GM12891 (cell line): ENCODE measurements around the gene CFAP97D2.
A peak's percentile ranks its signal among the peaks of the same experiment; 100 is the strongest.
"Not testable (repeated sequence)": the region's sequence is repeated elsewhere in the genome, so short reads cannot be mapped to it uniquely, and the experiment has no call there.

Experiments
- DNase-seq: peaks from one replicate; pipeline ENCODE4 v3.0.0; 2011; ENCODE audit warnings: low spot score; ENCODE audit not compliant: insufficient read length
- FAIRE-seq: peaks from 2 replicates; lab custom pipeline; 2011; peaks lifted over from hg19 to GRCh38; lab: Jason Lieb, UNC
- PAX5 ChIP-seq: IDR thresholded peaks from 2 replicates; pipeline ENCODE4 v1.6.1; 2011; ENCODE audit warnings: low read length, moderate library complexity, mild to moderate bottlenecking; ENCODE audit not compliant: insufficient read depth, severe bottlenecking
- POLR2A ChIP-seq: IDR thresholded peaks from 2 replicates; pipeline ENCODE4 v1.6.1; 2011; ENCODE audit warnings: low read depth, low read length, control low read depth
- POLR2AphosphoS5 ChIP-seq: IDR thresholded peaks from 2 replicates; pipeline ENCODE4 v1.6.1; 2011; ENCODE audit warnings: low read depth, low read length, control low read depth
- POU2F2 ChIP-seq: IDR thresholded peaks from 2 replicates; pipeline ENCODE4 v1.6.1; 2011; ENCODE audit warnings: low read depth, mild to moderate bottlenecking, control low read depth, low read length, moderate library complexity
- SPI1 ChIP-seq: IDR thresholded peaks from 2 replicates; pipeline ENCODE4 v1.6.1; 2011; ENCODE audit warnings: low read depth, low read length, control low read depth
- TAF1 ChIP-seq: IDR thresholded peaks from 2 replicates; pipeline ENCODE4 v1.6.1; 2011; ENCODE audit warnings: low read depth, low read length, control low read depth

The CFAP97D2 gene

GRCh38 chr13:114173272-114173671 lies 5.8 kb upstream of the CFAP97D2 start:
- no peak for FAIRE-seq
- TF ChIP-seq POLR2AphosphoS5 (no peak), SPI1 (no peak), PAX5 (no peak), POLR2A (no peak), TAF1 (no peak), POU2F2 (no peak)
- DNase-seq: no peak

DNA sequence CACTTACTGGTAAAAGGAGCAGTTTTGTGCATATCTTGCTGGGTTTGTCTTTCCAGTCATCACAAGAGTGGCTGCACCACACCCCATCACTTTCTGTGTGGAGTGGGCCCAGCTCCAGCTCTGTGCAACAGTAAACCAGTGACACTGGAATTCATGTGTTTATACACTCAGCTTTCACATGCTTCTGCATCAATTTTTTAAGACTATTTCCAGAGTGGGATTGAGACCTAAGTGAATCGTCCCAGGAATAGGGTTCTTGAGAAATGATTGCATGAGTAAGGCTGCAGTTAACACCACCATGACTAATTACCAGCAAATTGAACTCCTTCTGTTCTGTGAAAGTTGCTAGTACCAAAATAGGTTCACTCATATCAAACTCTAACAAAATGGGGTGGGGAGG lies 5.3 kb upstream of the CFAP97D2 start:
- DNase-seq (no peak), FAIRE-seq (no peak)
- TF ChIP-seq POU2F2 (no peak), TAF1 (no peak), PAX5 (no peak), POLR2A (no peak), POLR2AphosphoS5 (no peak), SPI1 (no peak)

DNA sequence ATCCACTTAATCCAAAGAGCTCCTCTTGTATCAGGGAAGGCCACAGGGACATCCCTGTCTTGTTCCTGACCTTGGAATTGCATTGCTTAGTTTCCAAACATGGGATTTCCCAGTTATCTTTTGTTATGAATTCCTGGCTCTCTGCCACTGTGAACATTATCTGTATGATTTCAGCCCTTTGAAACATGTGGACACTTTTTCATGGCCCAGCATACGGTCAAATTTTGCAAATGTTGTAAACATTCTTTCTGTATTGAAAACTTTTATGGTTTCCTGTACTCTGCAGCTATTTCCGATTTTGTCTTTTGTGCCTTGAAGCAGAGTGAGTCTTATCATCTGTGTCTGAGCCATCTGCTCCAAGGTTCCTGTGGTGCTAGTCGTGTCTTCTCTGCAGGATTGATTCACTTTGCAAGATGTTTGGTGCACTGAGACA lies 4.5 kb upstream of the CFAP97D2 start:
- TF ChIP-seq POLR2A: no peak
- no peak for TF ChIP-seq POLR2AphosphoS5
- TF ChIP-seq PAX5: no peak
- no peak for TF ChIP-seq SPI1
- TF ChIP-seq POU2F2: no peak
- TF ChIP-seq TAF1: no peak
- DNase-seq: no peak
- FAIRE-seq: no peak

GRCh38 chr13:114176359-114176902 lies 2.6 kb upstream of the CFAP97D2 start:
- FAIRE-seq: peak; percentile 13
- DNase-seq: not testable (repeated sequence)

DNA sequence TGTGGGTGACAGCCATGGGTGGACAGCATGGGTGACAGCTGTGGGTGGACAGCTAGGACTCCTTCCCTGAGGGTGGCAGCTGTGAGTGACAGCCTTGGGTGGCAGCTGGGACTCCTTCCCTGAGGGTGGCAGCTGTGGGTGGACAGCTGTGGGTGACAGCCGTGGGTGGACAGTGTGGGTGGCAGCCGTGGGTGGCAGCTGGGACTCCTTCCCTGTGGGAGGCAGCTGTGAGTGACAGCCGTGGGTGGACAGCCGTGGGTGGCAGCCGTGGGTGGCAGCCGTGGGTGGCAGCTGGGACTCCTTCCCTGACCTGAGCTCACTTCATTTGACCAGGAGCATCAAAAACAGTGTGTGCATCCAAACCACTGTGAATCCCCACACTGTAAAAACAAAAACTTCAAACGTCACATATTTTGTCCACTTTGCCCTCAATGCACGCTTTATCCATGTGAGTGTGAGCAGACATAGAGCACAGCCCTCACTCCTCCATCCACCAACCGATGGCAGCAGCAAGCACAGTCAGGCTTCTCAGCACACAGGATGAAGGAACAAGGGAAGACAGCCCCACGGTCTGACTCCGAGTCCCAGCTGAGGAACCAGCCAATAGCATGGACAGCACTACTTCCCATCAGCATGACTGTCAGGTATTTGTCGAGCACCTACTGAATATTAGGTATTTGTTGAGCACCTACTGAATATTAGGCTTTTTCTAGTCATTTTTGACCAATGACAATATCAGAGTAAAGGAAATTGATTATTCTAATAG lies 1.6 kb upstream of the CFAP97D2 start:
- FAIRE-seq: peak; percentile 35

DNA sequence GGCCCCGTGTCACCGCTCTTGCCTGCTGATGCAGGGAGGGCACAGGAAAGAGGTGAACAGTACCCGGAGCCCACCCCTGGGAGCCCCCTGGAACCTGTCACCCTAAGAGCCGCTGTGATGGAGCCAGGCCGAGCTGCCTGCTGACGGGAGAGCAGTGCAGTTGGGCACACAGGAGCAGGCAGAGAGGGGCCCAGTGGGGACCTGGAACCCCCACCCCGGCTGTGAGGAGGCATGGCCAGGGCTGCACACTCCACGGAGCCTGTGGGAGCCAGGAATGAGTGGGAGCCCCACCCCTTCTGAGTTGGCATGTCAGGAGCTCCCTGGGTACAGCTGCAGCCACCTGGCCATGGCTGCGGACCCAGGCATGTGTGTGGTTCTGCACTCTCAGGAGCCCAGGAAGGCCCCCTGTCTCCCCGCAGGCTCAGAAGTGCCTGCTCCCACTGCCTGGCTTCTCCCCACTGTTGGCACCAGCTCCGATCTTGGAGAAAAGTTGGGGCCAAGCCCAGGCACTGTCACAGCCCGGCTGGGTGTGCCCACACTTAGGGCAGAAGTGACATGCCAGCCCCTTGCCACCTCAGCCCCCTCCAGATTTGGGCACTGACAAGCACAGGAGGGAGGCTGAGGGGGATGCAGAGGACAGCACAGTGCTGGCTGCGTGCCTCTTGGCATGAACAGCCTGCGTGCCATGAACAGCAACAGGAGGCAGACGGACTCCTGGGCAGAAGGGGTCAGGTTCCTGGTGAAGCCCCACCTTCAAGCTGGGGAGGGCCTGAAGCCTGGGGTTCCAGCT lies 6.3 kb downstream of the CFAP97D2 start:
- TF ChIP-seq PAX5 (no peak), POLR2A (no peak), TAF1 (no peak), SPI1 (no peak), POU2F2 (no peak), POLR2AphosphoS5 (no peak)
- no peak for FAIRE-seq
- no peak for DNase-seq

More for the DNA sequence above, 1.6 kb upstream of the CFAP97D2 start:
- DNase-seq: no peak
- TF ChIP-seq TAF1: no peak
- TF ChIP-seq SPI1: no peak
- TF ChIP-seq POLR2AphosphoS5: no peak
- TF ChIP-seq POLR2A: no peak
- TF ChIP-seq PAX5: no peak
- no peak for TF ChIP-seq POU2F2

GRCh38 chr13:114194853-114195252 lies 15.8 kb downstream of the CFAP97D2 start:
- no peak for TF ChIP-seq POLR2AphosphoS5
- no peak for TF ChIP-seq PAX5
- no peak for TF ChIP-seq POLR2A
- TF ChIP-seq TAF1: no peak
- no peak for TF ChIP-seq SPI1
- TF ChIP-seq POU2F2: no peak
- DNase-seq (no peak), FAIRE-seq (no peak)

DNA sequence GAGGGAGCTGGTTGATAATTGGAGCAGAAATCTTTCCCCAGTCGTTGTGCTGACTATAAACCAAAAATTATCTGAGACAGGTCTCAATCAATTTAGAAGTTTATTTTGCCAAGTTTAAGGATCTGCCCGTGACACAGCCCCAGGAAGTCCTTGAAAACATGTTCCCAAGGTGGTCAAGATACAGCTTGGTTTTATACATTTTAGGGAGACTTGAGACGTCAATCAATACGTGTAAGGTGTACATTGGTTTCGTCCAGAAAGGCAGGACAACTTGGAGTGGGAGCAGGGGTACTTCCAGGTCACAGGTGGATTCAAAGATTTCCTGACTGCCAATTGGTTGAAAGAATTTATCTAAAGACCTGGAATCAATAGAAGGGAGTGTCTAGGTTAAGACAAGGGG lies 17.6 kb downstream of the CFAP97D2 start:
- DNase-seq (no peak), FAIRE-seq (no peak)
- TF ChIP-seq TAF1: no peak
- no peak for TF ChIP-seq POLR2A
- no peak for TF ChIP-seq POLR2AphosphoS5
- TF ChIP-seq PAX5: no peak

GRCh38 chr13:114198556-114198955 lies 19.5 kb downstream of the CFAP97D2 start:
- FAIRE-seq (no peak), DNase-seq (no peak)
- no peak for TF ChIP-seq PAX5
- no peak for TF ChIP-seq POU2F2
- TF ChIP-seq POLR2AphosphoS5: no peak
- no peak for TF ChIP-seq POLR2A

- DNase-seq, FAIRE-seq: not testable (repeated sequence)
Observed at GRCh38 chr13:114199526-114199925, 20.5 kb downstream of the CFAP97D2 start.
